Ectodermal cell (in vitro differentiated cells): ENCODE measurements around the gene CRISP2.
"Not testable (repeated sequence)": the region's sequence is repeated elsewhere in the genome, so short reads cannot be mapped to it uniquely, and the experiment has no call there.

Experiments
- H3K27ac ChIP-seq: 2 replicates; pipeline ENCODE4 v1.7.0; 2013; ENCODE audit warnings: mild to moderate bottlenecking, low read depth, low read length; ENCODE audit not compliant: insufficient read depth, poor library complexity, severe bottlenecking
- H3K27me3 ChIP-seq: 2 replicates; pipeline ENCODE4 v1.7.0; 2013; ENCODE audit warnings: mild to moderate bottlenecking, low read length; ENCODE audit not compliant: insufficient read depth, control insufficient read depth, poor library complexity, severe bottlenecking
- H3K36me3 ChIP-seq: one replicate; pipeline ENCODE4 v1.7.0; 2013; ENCODE audit warnings: low read length; ENCODE audit not compliant: control insufficient read depth, insufficient read depth
- H3K4me1 ChIP-seq: one replicate; pipeline ENCODE4 v1.7.0; 2013; ENCODE audit warnings: low read length; ENCODE audit not compliant: control insufficient read depth, insufficient read depth
- H3K4me3 ChIP-seq: 2 replicates; pipeline ENCODE4 v1.7.0; 2013; ENCODE audit warnings: low read depth, low read length, control low read depth; ENCODE audit not compliant: insufficient read depth
- H3K9me3 ChIP-seq: 2 replicates; pipeline ENCODE4 v1.7.0; 2013; ENCODE audit warnings: mild to moderate bottlenecking, low read length, moderate library complexity; ENCODE audit not compliant: control insufficient read depth
- WGBS, 2 experiments: methylation state at CpG; one replicate each; pipeline ENCODE4 v1.1.7; 2013; ENCODE audit warnings: missing lambda C conversion rate in 2 of 2; 5-methylcytosine and 5-hydroxymethylcytosine counted together

Gene CRISP2

GRCh38 chr6:49664054-49664453 lies 49.3 kb downstream of the CRISP2 start:
- not testable (repeated sequence) for H3K9me3 ChIP-seq, H3K27me3 ChIP-seq, H3K27ac ChIP-seq, H3K36me3 ChIP-seq, H3K4me1 ChIP-seq, H3K4me3 ChIP-seq
- 100% methylated on average over 1 of the region's 1 CpG for WGBS, 2 experiments

DNA sequence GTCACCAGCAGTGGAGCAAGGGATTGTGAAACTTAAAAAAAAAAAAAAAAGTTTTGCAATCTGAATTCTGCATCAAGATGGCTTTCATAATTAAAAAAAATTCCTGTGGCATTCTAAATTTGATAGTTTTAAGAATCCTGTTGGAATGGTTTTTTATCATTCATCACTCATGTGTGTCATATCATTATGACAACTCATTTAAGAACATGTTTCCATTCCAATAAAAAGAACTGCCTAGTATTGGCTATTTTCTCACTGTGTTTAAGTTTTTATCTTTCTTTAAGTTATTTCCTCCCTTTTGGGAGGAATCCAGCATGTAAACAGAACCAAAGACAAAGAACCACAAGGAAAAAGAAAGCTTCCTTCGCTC lies 50.5 kb downstream of the CRISP2 start:
- WGBS, 2 experiments, result 86 to 100% methylated on average over 1 of the region's 1 CpG
- Histone ChIP-seq H3K4me3 (no peak overlapping the region), H3K27ac (no peak overlapping the region), H3K36me3 (no peaks in the 10 kb centered on the region), H3K9me3 (no peaks in the 10 kb centered on the region), H3K4me1 (no peaks in the 10 kb centered on the region), H3K27me3 (no peaks in the 10 kb centered on the region)

GRCh38 chr6:49662231-49662891 lies 51.0 kb downstream of the CRISP2 start:
- no peaks in the 10 kb centered on the region for H3K27me3 ChIP-seq
- no peaks in the 10 kb centered on the region for H3K36me3 ChIP-seq
- WGBS, 2 experiments, result 83 to 100% methylated on average over 1 of the region's 1 CpG
- H3K9me3 ChIP-seq, result no peaks in the 10 kb centered on the region
- no peak overlapping the region for H3K27ac ChIP-seq
- H3K4me3 ChIP-seq, result no peak overlapping the region
- no peaks in the 10 kb centered on the region for H3K4me1 ChIP-seq

GRCh38 chr6:49653942-49654341 lies 59.4 kb downstream of the CRISP2 start:
- WGBS, 2 experiments, result 95 to 100% methylated on average over 1 of the region's 1 CpG
- no peak overlapping the region for H3K27ac ChIP-seq
- H3K36me3 ChIP-seq, result no peaks in the 10 kb centered on the region
- no peaks in the 10 kb centered on the region for H3K27me3 ChIP-seq
- H3K4me3 ChIP-seq, result no peak overlapping the region
- H3K4me1 ChIP-seq, result no peaks in the 10 kb centered on the region
- no peaks in the 10 kb centered on the region for H3K9me3 ChIP-seq

DNA sequence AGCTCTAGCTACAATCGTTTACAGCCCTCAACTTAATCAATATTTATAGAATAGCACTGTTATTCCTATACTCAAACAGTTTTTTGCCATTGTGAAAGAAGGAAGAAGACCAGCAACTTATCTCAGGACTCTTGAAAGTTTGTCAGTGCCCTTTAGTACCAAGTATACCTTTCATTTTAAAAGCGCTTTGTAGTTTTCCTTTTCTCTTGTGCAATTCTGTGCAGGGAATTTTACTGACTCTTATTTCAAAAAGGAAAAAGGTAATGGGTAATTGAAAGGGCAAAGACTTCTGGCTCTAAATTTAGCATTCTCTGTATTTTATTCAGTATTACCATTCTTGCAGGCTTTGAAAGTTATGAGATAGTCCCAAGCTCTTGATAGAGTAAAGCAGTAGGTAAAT lies 59.9 kb downstream of the CRISP2 start:
- WGBS, 2 experiments, result 78 to 94% methylated on average over 2 of the region's 2 CpGs
- Histone ChIP-seq H3K36me3 (no peaks in the 10 kb centered on the region), H3K9me3 (no peaks in the 10 kb centered on the region), H3K4me1 (no peaks in the 10 kb centered on the region), H3K4me3 (no peak overlapping the region), H3K27ac (no peak overlapping the region), H3K27me3 (no peaks in the 10 kb centered on the region)

DNA sequence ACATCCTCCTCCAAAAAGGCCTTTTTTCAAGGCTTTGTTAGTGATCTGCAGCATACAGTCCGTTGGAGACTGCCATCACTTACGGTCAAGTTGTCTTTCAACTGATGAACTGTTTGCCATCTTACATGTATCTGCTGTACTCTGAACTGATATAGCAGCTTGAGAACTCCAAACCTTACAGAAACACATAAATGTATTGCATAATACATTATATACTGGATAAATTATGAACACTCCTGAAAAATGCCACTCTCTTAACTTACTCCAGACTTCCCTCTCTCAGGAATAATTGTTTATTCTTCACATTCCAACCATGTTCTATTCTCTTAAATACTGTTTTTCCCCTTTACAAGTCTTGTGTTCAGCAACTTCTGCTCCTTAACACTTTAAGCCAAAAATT lies 62.1 kb downstream of the CRISP2 start:
- Histone ChIP-seq H3K9me3 (no peaks in the 10 kb centered on the region), H3K36me3 (no peaks in the 10 kb centered on the region)
- WGBS, 2 experiments, result 83 to 96% methylated on average over 2 of the region's 2 CpGs

GRCh38 chr6:49649988-49650387 lies 63.4 kb downstream of the CRISP2 start:
- H3K36me3 ChIP-seq, result no peaks in the 10 kb centered on the region
- H3K4me3 ChIP-seq, result no peak overlapping the region
- H3K9me3 ChIP-seq, result no peaks in the 10 kb centered on the region
- H3K4me1 ChIP-seq, result no peaks in the 10 kb centered on the region
- H3K27ac ChIP-seq, result no peak overlapping the region
- no peaks in the 10 kb centered on the region for H3K27me3 ChIP-seq
- WGBS, 2 experiments, result 91 to 97% methylated on average over 1 of the region's 1 CpG

More for the DNA sequence above, 62.1 kb downstream of the CRISP2 start:
- H3K4me3 ChIP-seq, result no peak overlapping the region
- no peak overlapping the region for H3K27ac ChIP-seq
- H3K4me1 ChIP-seq, result no peaks in the 10 kb centered on the region
- no peaks in the 10 kb centered on the region for H3K27me3 ChIP-seq

GRCh38 chr6:49648036-49648435 lies 65.3 kb downstream of the CRISP2 start:
- Histone ChIP-seq H3K36me3 (no peaks in the 10 kb centered on the region), H3K4me1 (no peaks in the 10 kb centered on the region), H3K27me3 (no peaks in the 10 kb centered on the region), H3K9me3 (no peaks in the 10 kb centered on the region), H3K4me3 (no peak overlapping the region), H3K27ac (no peak overlapping the region)

- Histone ChIP-seq H3K27ac (no peak overlapping the region), H3K27me3 (no peaks in the 10 kb centered on the region), H3K36me3 (no peaks in the 10 kb centered on the region), H3K9me3 (no peaks in the 10 kb centered on the region), H3K4me1 (no peaks in the 10 kb centered on the region), H3K4me3 (no peak overlapping the region)
- WGBS, 2 experiments, result 91 to 94% methylated on average over 2 of the region's 2 CpGs
These were observed 65.9 kb downstream of the CRISP2 start for GRCh38 chr6:49647476-49647875.

DNA sequence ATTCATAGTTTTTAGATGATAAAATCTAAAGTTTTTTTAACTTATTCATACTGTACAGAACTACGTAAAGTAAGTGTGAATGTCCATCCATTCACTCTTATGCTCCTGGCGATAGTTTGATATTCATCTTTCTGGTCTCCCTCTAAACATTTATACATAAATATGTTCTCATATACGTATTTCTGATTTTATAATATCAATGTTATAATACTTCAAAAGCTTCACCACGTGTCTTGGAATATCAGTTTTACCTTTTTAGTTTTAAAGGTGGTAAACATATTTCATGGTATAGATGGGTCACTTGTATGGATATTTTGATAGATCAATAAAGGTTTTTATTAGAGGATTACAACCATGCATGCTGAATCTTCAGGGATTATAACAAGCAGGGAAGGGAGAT lies 66.4 kb downstream of the CRISP2 start:
- no peaks in the 10 kb centered on the region for H3K36me3 ChIP-seq
- H3K4me3 ChIP-seq, result no peak overlapping the region
- no peaks in the 10 kb centered on the region for H3K27me3 ChIP-seq
- no peaks in the 10 kb centered on the region for H3K9me3 ChIP-seq
- H3K4me1 ChIP-seq, result no peaks in the 10 kb centered on the region
- WGBS, 2 experiments, result 80 to 96% methylated on average over 1 to 3 of the region's 4 CpGs
- H3K27ac ChIP-seq, result no peak overlapping the region
